HCT116 (cell line): Measurements from ENCODE around the gene KCNN3. TPM values are rescaled to one million over a fixed set of nuclear protein-coding genes. Genes with fewer than 3 reads are reported as not detected.

ENCODE experiments used
- ATAC-seq: fragments of 200-7000 bp; cut with Tn5 transposase; 2 replicates; pipeline ENCODE4 v1.9.1; 2020; ENCODE audit warnings: mild to moderate bottlenecking, moderate library complexity
- BruUV-seq: library from RNA; stranded (reverse); fragments of 400-500 nt; replicated peaks from 2 replicates; lab custom pipeline; 2021; lab: Mats Ljungman, UMichigan
- CTCF ChIA-PET: fragments of 300-600 bp; sonication (Branson Sonifier 250); formaldehyde crosslinking; loops from one replicate; lab custom pipeline; 2021; ENCODE audit warnings: antibody characterized with exemption; lab: Charles Lee
- POLR2A ChIA-PET: fragments of 300-600, 350-600 bp; sonication (Branson Sonifier 250); formaldehyde crosslinking; loops from one replicate; lab custom pipeline; 2021; ENCODE audit warnings: antibody characterized with exemption; lab: Charles Lee
- RAD21 ChIA-PET, 2 experiments: fragments of 300-600 bp; sonication (Branson Sonifier 250); formaldehyde crosslinking; loops; one replicate each; lab custom pipeline; 2023; ENCODE audit warnings: low total read pairs in 2 of 2; ENCODE audit not compliant: uncharacterized antibody in 2 of 2, unreplicated experiment in 2 of 2, low non-redundant PET in 1 of 2; lab: Charles Lee
- DNase-seq: peaks from one replicate; pipeline ENCODE4 v3.0.0-alpha.2; 2010; ENCODE audit warnings: low read depth, low spot score
- H2AFZ ChIP-seq: fragments of 200-600 bp; shearing (Covaris generic), sonication (generic); 2 replicates; pipeline ENCODE4 v1.6.1; 2017; ENCODE audit warnings: low read depth, mixed run types, mixed read lengths, antibody characterized with exemption, low read length; ENCODE audit not compliant: poor library complexity, severe bottlenecking
- H3K27ac ChIP-seq: 2 replicates; pipeline ENCODE4 v1.5.1; 2012; ENCODE audit warnings: low read depth, low read length
- H3K27me3 ChIP-seq: fragments of 200-600 bp; sonication (generic); 2 replicates; pipeline ENCODE4 v1.6.1; 2016; ENCODE audit warnings: mixed run types, low read length, mixed read lengths; ENCODE audit not compliant: insufficient read depth
- H3K36me3 ChIP-seq, 2 experiments: fragments of 200-500 bp in 1 of 2; fragments of 200-600 bp in 1 of 2; sonication (Bioruptor generic) in 1 of 2; sonication (generic) in 1 of 2; 2 replicates each; pipeline versions ENCODE4 v1.5.1 to v1.6.1; 2014 to 2016; ENCODE audit warnings: low read length in 2 of 2, inconsistent platforms in 1 of 2, mixed read lengths in 1 of 2, mixed run types in 1 of 2; ENCODE audit not compliant: insufficient read depth in 2 of 2, control insufficient read depth in 1 of 2
- H3K4me1 ChIP-seq, 2 experiments: fragments of 200-600 bp in 1 of 2; sonication (generic) in 1 of 2; 2 replicates each; pipeline versions ENCODE4 v1.5.1 to v1.6.1; 2012 to 2017; ENCODE audit warnings: low read length in 2 of 2, inconsistent platforms in 1 of 2, mild to moderate bottlenecking in 1 of 2, mixed read lengths in 1 of 2, mixed run types in 1 of 2, moderate library complexity in 1 of 2; ENCODE audit not compliant: insufficient read depth in 2 of 2, control insufficient read depth in 1 of 2
- H3K4me2 ChIP-seq: fragments of 200-600 bp; sonication (generic); 2 replicates; pipeline ENCODE4 v1.6.1; 2017; ENCODE audit warnings: mixed run types, low read length, mixed read lengths
- H3K4me3 ChIP-seq, 2 experiments: fragments of 200-600 bp in 1 of 2; sonication (generic) in 1 of 2; replicated peaks in 1 of 2; 2 replicates each; pipeline ENCODE4 v1.5.1; 2011 to 2016; ENCODE audit warnings: low read length in 2 of 2, control low read depth in 1 of 2, low read depth in 1 of 2, mild to moderate bottlenecking in 1 of 2, mixed read lengths in 1 of 2, mixed run types in 1 of 2
- H3K79me2 ChIP-seq: fragments of 200-600 bp; sonication (generic); 2 replicates; pipeline ENCODE4 v1.6.1; 2017; ENCODE audit warnings: mild to moderate bottlenecking, mixed run types, low read length, moderate library complexity, mixed read lengths; ENCODE audit not compliant: insufficient read depth
- H3K9ac ChIP-seq: fragments of 200-600 bp; sonication (generic); 2 replicates; pipeline ENCODE4 v1.6.1; 2016; ENCODE audit warnings: low read length, mixed read lengths
- H3K9me2 ChIP-seq: fragments of 200-600 bp; sonication (generic), shearing (Covaris generic); 2 replicates; pipeline ENCODE4 v1.6.1; 2017; ENCODE audit warnings: mixed run types, mild to moderate bottlenecking, moderate library complexity; ENCODE audit not compliant: insufficient read depth
- H3K9me3 ChIP-seq, 2 experiments: fragments of 200-500 bp in 1 of 2; fragments of 200-600 bp in 1 of 2; sonication (Bioruptor generic) in 1 of 2; sonication (generic) in 1 of 2; 2 replicates each; pipeline ENCODE4 v1.6.1; 2014 to 2017; ENCODE audit warnings: low read length in 2 of 2, mixed read lengths in 2 of 2, inconsistent platforms in 1 of 2, low read depth in 1 of 2, mild to moderate bottlenecking in 1 of 2, mixed run types in 1 of 2, moderate library complexity in 1 of 2; ENCODE audit not compliant: control insufficient read depth in 1 of 2, insufficient read depth in 1 of 2
- H4K20me1 ChIP-seq: fragments of 200-600 bp; sonication (generic), shearing (Covaris generic); 2 replicates; pipeline ENCODE4 v1.6.1; 2017; ENCODE audit warnings: mixed run types, mild to moderate bottlenecking, moderate library complexity; ENCODE audit not compliant: insufficient read depth
- ATF3 ChIP-seq: IDR thresholded peaks from 2 replicates; pipeline ENCODE4 v1.6.1; 2012
- CBX3 ChIP-seq: IDR thresholded peaks from 2 replicates; pipeline ENCODE4 v1.6.1; 2012; ENCODE audit warnings: low read depth
- CEBPB ChIP-seq: IDR thresholded peaks from 2 replicates; pipeline ENCODE4 v1.6.1; 2012; ENCODE audit warnings: low read depth
- ELF1 ChIP-seq: IDR thresholded peaks from 2 replicates; pipeline ENCODE4 v1.6.1; 2012; ENCODE audit warnings: low read depth, borderline replicate concordance
- EZH2 ChIP-seq: fragments of 200-600 bp; sonication (generic); IDR thresholded peaks from 2 replicates; pipeline ENCODE4 v1.6.1; 2017; ENCODE audit warnings: antibody characterized with exemption, mixed run types
- EZH2phosphoT487 ChIP-seq: fragments of 200-600 bp; IDR thresholded peaks from 2 replicates; pipeline ENCODE4 v1.6.1; 2018; ENCODE audit warnings: antibody characterized with exemption, borderline replicate concordance
- FOSL1 ChIP-seq: IDR thresholded peaks from 2 replicates; pipeline ENCODE4 v1.6.1; 2012; ENCODE audit warnings: low read depth
- JUND ChIP-seq: IDR thresholded peaks from 2 replicates; pipeline ENCODE4 v1.6.1; 2012
- MAX ChIP-seq: IDR thresholded peaks from 2 replicates; pipeline ENCODE4 v1.6.1; 2012
- POLR2A ChIP-seq: IDR thresholded peaks from 2 replicates; pipeline ENCODE4 v1.7.0; 2011; ENCODE audit warnings: borderline replicate concordance; ENCODE audit not compliant: insufficient read depth, insufficient read length; ENCODE audit errors: extremely low read depth
- SRF ChIP-seq: IDR thresholded peaks from 2 replicates; pipeline ENCODE4 v1.6.1; 2012; ENCODE audit warnings: low read depth
- YY1 ChIP-seq: IDR thresholded peaks from 2 replicates; pipeline ENCODE4 v1.6.1; 2011; ENCODE audit warnings: low read length, low read depth, moderate library complexity, mild to moderate bottlenecking; ENCODE audit not compliant: insufficient replicate concordance; ENCODE audit errors: extremely low read depth
- ZBTB33 ChIP-seq: IDR thresholded peaks from 2 replicates; pipeline ENCODE4 v1.6.1; 2011; ENCODE audit warnings: mild to moderate bottlenecking, low read length, moderate library complexity; ENCODE audit not compliant: insufficient replicate concordance; ENCODE audit errors: extremely low read depth
- ZFX ChIP-seq: fragments of 450-650 bp; IDR thresholded peaks from 2 replicates; pipeline ENCODE4 v1.6.1; 2017
- intact Hi-C: fragments of 100-400 bp; cut with micrococcal nuclease; formaldehyde crosslinking; loops from 2 replicates; pipeline ENCODE4 v1.10.0; 2022
- total RNA-seq: library from RNA; stranded (reverse); gene quantifications from one replicate; pipeline ENCODE4 v1.2.1, GENCODE V29; 2021; ENCODE audit not compliant: unreplicated experiment

The KCNN3 gene
- total RNA-seq, 1 experiment from 2014 or later = 1.1 TPM

GRCh38 chr1:154726443-154726842 is 143.6 kb downstream of the KCNN3 start (continued):
- TF ChIP-seq CBX3 = no peak
- TF ChIP-seq ATF3 = no peak
- no peak for TF ChIP-seq EZH2
- TF ChIP-seq EZH2phosphoT487 = no peak
- no peak for TF ChIP-seq SRF
- TF ChIP-seq FOSL1 = no peak
- TF ChIP-seq CEBPB = no peak
- no peak for TF ChIP-seq MAX
- no peak for TF ChIP-seq YY1

DNA sequence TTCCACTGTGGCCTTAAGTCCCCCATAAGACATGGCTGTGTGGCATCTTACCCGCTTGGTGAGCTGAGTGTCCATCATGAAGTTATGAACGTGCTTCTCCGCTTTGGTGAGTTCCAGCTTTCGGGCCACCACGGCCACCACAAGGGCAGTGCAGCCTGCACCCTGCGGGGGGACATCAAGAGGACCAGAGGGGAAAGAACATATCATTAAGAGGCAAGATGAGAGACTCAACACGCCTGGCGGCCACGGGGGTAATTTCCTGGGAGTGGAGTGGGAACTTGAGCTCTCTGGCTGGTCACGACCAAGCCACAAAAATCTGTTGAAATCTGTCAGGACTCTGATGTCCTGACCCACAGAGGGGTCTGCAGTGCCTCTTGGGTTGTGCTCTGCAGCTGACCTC is 144.2 kb downstream of the KCNN3 start:
- H4K20me1 ChIP-seq = no peaks in the 10 kb centered on the region
- intact Hi-C loops = no loop called here
- DNase-seq = no peak
- H3K27me3 ChIP-seq = no peaks in the 10 kb centered on the region
- POLR2A ChIA-PET = interaction anchor here (0.7 kb wide), 1 partner anchor 98 kb away, joined by 3 read pairs; no protein-coding TSS in a partner anchor
- H3K36me3 ChIP-seq = no peaks in the 10 kb centered on the region
- CTCF ChIA-PET = no interaction called here
- H3K9ac ChIP-seq = no peak overlapping the region
- no peak for TF ChIP-seq FOSL1
- TF ChIP-seq ZFX = no peak
- no peak for TF ChIP-seq POLR2A
- TF ChIP-seq ZBTB33 = no peak
- TF ChIP-seq ATF3 = no peak
- no peak for TF ChIP-seq EZH2phosphoT487
- no peak for TF ChIP-seq ELF1
- no peak for TF ChIP-seq JUND
- no TSS peak for BruUV-seq
- H3K27ac ChIP-seq = no peak overlapping the region
- no peak overlapping the region for H3K4me3 ChIP-seq
- no peak for ATAC-seq
- H3K79me2 ChIP-seq = no peaks in the 10 kb centered on the region
- H3K4me1 ChIP-seq = peaks cover 0 to 19% of the 10 kb centered on the region in 2 experiments; a peak in 2 of 4 replicates
- no peak overlapping the region for H2AFZ ChIP-seq
- H3K9me2 ChIP-seq = no peaks in the 10 kb centered on the region
- no peaks in the 10 kb centered on the region for H3K9me3 ChIP-seq
- RAD21 ChIA-PET = no interaction called here
- H3K4me2 ChIP-seq = no peak overlapping the region
